KOPT-K1 (cell line): ENCODE measurements around the gene KDM4C.

Experiments used
- H3K27ac ChIP-seq: fragments of 200-600 bp; sonication (generic); 2 replicates; pipeline ENCODE4 v1.5.1; 2016; ENCODE audit warnings: antibody characterized with exemption, mild to moderate bottlenecking, low read depth, low read length; ENCODE audit not compliant: poor library complexity, severe bottlenecking
- H3K36me3 ChIP-seq: fragments of 200-600 bp; sonication (generic); 2 replicates; pipeline ENCODE4 v1.5.1; 2017; ENCODE audit warnings: antibody characterized with exemption, mild to moderate bottlenecking, low read length, moderate library complexity; ENCODE audit not compliant: insufficient read depth
- H3K9me3 ChIP-seq: fragments of 200-600 bp; sonication (generic); 2 replicates; pipeline ENCODE4 v1.5.1; 2017; ENCODE audit warnings: antibody characterized with exemption, low read length, mild to moderate bottlenecking; ENCODE audit not compliant: insufficient read depth, poor library complexity, severe bottlenecking

KDM4C gene

GRCh38 chr9:6887051-6887450 is 129.3 kb downstream of the KDM4C start:
- peaks cover 27% of the 10 kb centered on the region for H3K36me3 ChIP-seq
- H3K27ac ChIP-seq = no peak overlapping the region

GRCh38 chr9:6889868-6890267 is 132.1 kb downstream of the KDM4C start:
- H3K27ac ChIP-seq = no peak overlapping the region

More at GRCh38 chr9:6887051-6887450, 129.3 kb downstream of the KDM4C start:
- H3K9me3 ChIP-seq = no peaks in the 10 kb centered on the region

DNA sequence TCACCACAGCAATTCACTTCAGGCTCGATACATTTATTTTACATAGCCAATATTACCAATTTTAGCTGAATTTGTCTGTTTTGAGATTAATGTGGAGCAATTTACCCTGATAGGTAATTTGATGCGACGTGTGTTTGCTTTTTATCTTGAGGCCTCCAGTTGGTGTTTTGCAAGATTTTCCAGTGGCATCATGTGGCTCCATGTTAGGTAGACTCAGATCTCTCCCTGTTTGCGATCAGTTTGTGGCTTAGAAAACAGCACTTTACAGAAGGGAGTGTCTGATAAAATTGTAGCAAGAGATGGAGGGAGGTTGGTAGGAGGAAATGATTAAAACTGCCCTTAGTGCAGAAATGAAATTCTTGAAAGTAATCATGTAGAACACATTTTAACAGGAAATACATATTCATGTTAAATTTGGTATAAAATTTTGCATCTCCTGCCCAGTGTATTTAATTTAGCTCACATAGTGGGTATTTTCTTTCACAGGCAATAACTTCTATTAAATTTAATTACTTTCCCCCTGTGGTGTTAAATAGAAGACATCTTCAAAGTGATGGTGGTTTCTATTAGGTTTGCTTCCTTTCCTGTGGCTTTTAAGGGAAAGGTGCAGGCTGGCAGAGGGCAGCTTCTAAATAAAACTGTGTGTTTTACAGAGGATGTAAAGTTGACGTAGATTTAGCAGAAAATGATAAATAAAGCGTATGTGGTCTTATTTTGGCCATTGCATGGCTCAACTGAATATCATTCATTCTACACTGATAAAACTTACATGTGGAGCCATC is 135.8 kb downstream of the KDM4C start:
- Histone ChIP-seq H3K27ac (no peak overlapping the region), H3K36me3 (peaks cover 26% of the 10 kb centered on the region), H3K9me3 (no peaks in the 10 kb centered on the region)

More at GRCh38 chr9:6889868-6890267, 132.1 kb downstream of the KDM4C start:
- Histone ChIP-seq H3K9me3 (no peaks in the 10 kb centered on the region), H3K36me3 (peaks cover 32% of the 10 kb centered on the region)

- H3K27ac ChIP-seq = no peak overlapping the region
- H3K36me3 ChIP-seq = peaks cover 26% of the 10 kb centered on the region
- H3K9me3 ChIP-seq = no peaks in the 10 kb centered on the region
Observed at GRCh38 chr9:6894135-6894534, 136.4 kb downstream of the KDM4C start.

DNA sequence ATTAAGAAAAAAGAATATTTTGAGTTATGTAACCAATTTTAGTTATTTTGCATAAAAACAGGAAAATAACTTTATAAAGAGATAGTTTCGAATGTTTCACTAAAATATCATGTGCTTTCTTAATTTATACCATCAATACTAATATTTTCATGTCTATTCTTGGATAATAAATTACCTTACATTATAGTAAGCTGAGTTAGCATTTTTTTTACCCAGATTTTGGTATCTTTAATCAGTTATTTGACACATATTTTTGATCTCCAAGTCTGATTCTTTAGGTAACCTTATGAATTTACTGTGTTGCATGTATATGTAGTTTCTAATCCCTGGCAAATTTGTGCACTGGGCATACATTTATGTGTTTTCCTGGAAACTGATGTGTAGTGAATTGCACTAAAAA is 138.0 kb downstream of the KDM4C start:
- Histone ChIP-seq H3K27ac (no peak overlapping the region), H3K9me3 (no peaks in the 10 kb centered on the region), H3K36me3 (peaks cover 14% of the 10 kb centered on the region)

- Histone ChIP-seq H3K27ac (no peak overlapping the region), H3K36me3 (peaks cover 10% of the 10 kb centered on the region), H3K9me3 (no peaks in the 10 kb centered on the region)
Observed at GRCh38 chr9:6896562-6896961, 138.8 kb downstream of the KDM4C start.

GRCh38 chr9:6897207-6897822 is 139.5 kb downstream of the KDM4C start:
- peaks cover 10% of the 10 kb centered on the region for H3K36me3 ChIP-seq
- no peaks in the 10 kb centered on the region for H3K9me3 ChIP-seq
- H3K27ac ChIP-seq = no peak overlapping the region

DNA sequence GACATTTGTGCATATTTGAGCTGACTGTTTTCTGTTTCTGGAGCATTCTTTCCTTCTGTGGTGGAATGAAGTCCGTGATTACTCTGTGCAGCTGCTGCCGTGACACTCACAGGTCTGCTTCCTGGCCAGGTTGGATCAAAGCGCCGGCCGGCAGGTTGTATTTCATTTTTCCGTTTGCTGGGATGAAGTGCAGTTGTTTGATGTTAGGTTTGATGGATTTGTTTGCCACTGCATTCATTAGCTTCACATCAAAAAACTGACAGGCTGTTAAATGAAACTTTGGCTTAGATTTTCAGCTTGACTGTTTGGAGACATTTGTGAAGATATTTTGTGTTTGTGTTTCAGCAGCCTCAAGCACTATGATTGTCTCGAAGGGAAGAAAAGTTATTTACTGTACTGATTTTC is 140.1 kb downstream of the KDM4C start:
- Histone ChIP-seq H3K9me3 (no peaks in the 10 kb centered on the region), H3K36me3 (peaks cover 10% of the 10 kb centered on the region), H3K27ac (no peak overlapping the region)

- Histone ChIP-seq H3K9me3 (no peaks in the 10 kb centered on the region), H3K36me3 (peaks cover 9% of the 10 kb centered on the region), H3K27ac (no peak overlapping the region)
Observed at GRCh38 chr9:6899274-6899673, 141.5 kb downstream of the KDM4C start.

DNA sequence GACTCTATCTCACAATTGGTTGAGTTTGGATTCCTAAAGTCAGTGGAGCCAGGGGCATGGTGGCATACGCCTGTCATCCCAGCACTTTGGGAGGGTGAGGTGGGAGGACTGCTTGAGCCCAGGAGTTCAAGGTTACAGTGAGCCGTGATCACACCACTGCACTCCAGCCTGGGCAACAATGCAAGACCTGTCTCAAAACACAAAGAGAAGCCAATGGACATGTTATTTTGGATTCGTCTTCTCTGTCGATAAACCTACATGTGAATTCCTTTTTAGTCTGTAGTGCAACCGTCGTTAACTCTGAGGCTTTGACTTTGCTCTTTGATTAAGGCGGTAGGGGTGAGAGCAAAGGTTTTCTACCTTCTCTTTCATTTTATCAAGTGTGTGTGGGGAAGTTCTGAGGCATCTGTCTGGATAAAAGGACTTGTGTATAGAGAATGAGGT is 142.7 kb downstream of the KDM4C start:
- no peaks in the 10 kb centered on the region for H3K9me3 ChIP-seq
- no peak overlapping the region for H3K27ac ChIP-seq
- no peaks in the 10 kb centered on the region for H3K36me3 ChIP-seq

DNA sequence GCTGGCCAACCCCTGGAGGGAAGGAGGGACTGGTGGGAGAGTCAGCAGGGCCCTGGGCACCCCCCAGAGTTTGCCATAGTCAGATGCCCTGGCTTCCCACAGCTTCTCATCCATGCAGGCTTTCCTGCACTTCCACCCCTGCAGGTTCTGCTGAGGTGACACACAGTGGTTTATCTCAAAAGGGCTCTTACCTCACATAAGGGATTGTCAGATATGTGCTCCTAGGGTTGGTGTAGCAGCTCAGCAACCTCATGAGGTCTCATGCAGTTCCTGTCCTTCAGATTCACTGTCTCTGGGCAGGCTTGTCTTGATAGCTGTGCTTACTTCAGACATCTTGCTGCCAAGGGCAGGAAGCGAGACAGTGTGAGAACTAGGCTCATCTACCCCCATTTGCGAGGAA is 143.4 kb downstream of the KDM4C start:
- Histone ChIP-seq H3K27ac (no peak overlapping the region), H3K9me3 (no peaks in the 10 kb centered on the region), H3K36me3 (no peaks in the 10 kb centered on the region)

DNA sequence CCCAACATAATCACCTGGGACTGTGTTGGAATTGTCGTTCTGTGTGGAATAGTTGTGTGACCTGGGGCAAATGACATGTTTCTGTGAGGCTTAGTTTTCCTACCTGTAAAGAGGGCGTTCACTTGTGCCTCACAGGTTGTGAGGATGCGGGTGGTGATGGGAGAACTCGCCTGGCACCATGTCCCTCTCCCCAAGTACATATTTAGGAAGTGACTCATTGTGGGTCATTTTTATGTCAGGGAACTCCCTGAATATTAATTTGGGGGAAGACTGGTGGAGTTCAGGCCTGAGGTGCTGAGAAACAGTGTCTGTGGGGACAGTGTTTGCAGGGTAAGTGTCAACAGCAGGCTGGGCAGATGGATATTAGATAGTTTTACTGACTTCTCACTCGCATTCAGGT is 144.7 kb downstream of the KDM4C start:
- Histone ChIP-seq H3K9me3 (no peaks in the 10 kb centered on the region), H3K27ac (no peak overlapping the region), H3K36me3 (no peaks in the 10 kb centered on the region)

- Histone ChIP-seq H3K27ac (no peak overlapping the region), H3K9me3 (no peaks in the 10 kb centered on the region), H3K36me3 (no peaks in the 10 kb centered on the region)
Observed at GRCh38 chr9:6904371-6904770, 146.6 kb downstream of the KDM4C start.

DNA sequence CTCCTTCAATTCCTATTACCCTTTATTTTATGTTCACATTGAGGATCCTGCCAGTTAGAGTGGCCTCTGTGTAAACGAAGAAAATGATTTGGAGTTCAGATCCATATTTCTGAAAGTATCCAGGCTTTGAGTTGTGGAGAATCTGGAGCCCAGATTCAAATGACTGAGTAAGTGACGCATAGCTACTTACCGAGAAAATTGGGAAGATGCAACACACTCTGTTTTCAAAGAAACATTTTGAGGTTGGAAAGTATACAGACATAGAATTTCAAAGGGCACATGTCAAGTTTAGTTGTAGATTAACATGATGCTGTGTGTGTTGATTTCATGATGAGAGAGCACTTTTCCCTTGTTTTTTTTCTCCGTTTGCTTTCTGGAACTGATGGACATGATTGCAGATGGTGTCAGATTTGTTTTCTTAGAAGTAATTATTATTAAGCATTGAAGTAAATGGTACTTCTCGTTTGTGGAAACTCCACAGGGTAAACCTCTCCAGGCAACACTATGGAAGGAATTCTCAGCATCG is 148.1 kb downstream of the KDM4C start:
- H3K9me3 ChIP-seq = no peaks in the 10 kb centered on the region
- no peaks in the 10 kb centered on the region for H3K36me3 ChIP-seq
- no peak overlapping the region for H3K27ac ChIP-seq

DNA sequence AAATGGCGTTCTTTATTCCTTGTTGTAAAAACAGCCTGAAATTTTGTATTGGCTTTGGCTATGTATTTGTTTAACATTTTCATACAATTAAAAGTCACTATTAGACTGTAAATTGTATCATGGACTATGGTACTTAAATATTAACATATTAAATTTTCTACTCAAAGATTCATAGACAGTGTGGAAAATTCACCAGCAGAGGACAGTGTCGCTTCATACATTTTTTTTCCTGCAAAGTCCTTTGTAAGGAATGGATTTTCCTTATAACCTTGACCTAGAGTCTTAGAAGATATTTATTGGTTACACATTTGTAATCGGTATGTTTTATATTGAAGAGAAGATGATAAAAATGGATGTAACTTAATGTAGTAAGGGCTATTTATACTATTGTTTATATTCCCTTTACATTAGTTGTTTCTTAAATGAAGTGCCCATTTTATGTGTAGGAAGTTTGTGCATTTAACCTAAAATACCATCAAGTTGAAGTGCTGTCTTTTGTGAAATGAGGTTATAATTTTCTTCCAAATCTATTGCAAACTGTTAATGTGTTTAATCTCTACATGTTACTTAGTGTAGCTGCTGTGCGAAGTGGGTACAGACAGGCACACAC is 150.1 kb downstream of the KDM4C start:
- Histone ChIP-seq H3K36me3 (no peaks in the 10 kb centered on the region), H3K9me3 (no peaks in the 10 kb centered on the region), H3K27ac (no peak overlapping the region)
